Natural killer cell (primary cell): Measurements from ENCODE around the gene PDE11A. TPM values are rescaled to one million over a fixed set of nuclear protein-coding genes. Genes with fewer than 3 reads are reported as not detected.

Experiments
- ATAC-seq, 3 donors: fragments of 150-1000 bp in 2 of 3; fragments of 200-7000 bp in 1 of 3; cut with Tn5 transposase; 1 replicate in 1 of 3; 2 replicates in 2 of 3; pipeline ENCODE4 v1.10.0; 2021; ENCODE audit warnings: mild to moderate bottlenecking in 2 of 3, moderate library complexity in 2 of 3
- DNase-seq, 2 donors: peaks; one replicate each; pipeline versions ENCODE4 v3.0.0 to v3.0.0-alpha.2; 2013 to 2021; ENCODE audit warnings: mixed read lengths in 1 of 2
- H3K27ac ChIP-seq: one replicate; pipeline ENCODE4 v1.5.1; 2013; ENCODE audit warnings: mild to moderate bottlenecking, low read length
- H3K27me3 ChIP-seq: one replicate; pipeline ENCODE4 v1.6.1; 2013; ENCODE audit warnings: low read length; ENCODE audit not compliant: control insufficient read depth, insufficient read depth
- H3K36me3 ChIP-seq: one replicate; pipeline ENCODE4 v1.6.1; 2013; ENCODE audit warnings: low read length; ENCODE audit not compliant: control insufficient read depth, insufficient read depth
- H3K4me1 ChIP-seq: one replicate; pipeline ENCODE4 v1.6.1; 2013; ENCODE audit warnings: low read length; ENCODE audit not compliant: control insufficient read depth, insufficient read depth
- H3K4me3 ChIP-seq: one replicate; pipeline ENCODE4 v1.5.1; 2013; ENCODE audit warnings: low read length
- H3K9me3 ChIP-seq: one replicate; pipeline ENCODE4 v1.6.1; 2013; ENCODE audit warnings: low read length; ENCODE audit not compliant: control insufficient read depth, insufficient read depth
- H3K27ac Mint-ChIP-seq, 2 donors: one replicate each; pipeline ENCODE4 v1.8.0; 2022; ENCODE audit warnings: mild to moderate bottlenecking in 2 of 2, mixed read lengths in 2 of 2, moderate library complexity in 1 of 2
- H3K27me3 Mint-ChIP-seq, 2 donors: one replicate each; pipeline ENCODE4 v1.8.0; 2022; ENCODE audit warnings: low read depth in 2 of 2, mixed read lengths in 2 of 2
- H3K36me3 Mint-ChIP-seq: one replicate; pipeline ENCODE4 v1.8.0; 2022; ENCODE audit warnings: mixed read lengths
- H3K4me1 Mint-ChIP-seq, 2 donors: one replicate each; pipeline ENCODE4 v1.8.0; 2022; ENCODE audit warnings: mixed read lengths in 2 of 2
- H3K4me3 Mint-ChIP-seq: one replicate; pipeline ENCODE4 v1.8.0; 2022; ENCODE audit warnings: mild to moderate bottlenecking, moderate library complexity, mixed read lengths
- H3K9me3 Mint-ChIP-seq, 2 donors: one replicate each; pipeline ENCODE4 v1.8.0; 2022; ENCODE audit warnings: mixed read lengths in 2 of 2
- CTCF ChIP-seq: fragments of 200-600 bp; IDR thresholded peaks from one replicate; pipeline ENCODE4 v1.8.0; 2022; ENCODE audit warnings: antibody characterized with exemption
- WGBS: methylation state at CpG from one replicate; pipeline ENCODE4 v1.1.7; 2013; ENCODE audit warnings: missing lambda C conversion rate; ENCODE audit not compliant: insufficient coverage; 5-methylcytosine and 5-hydroxymethylcytosine counted together
- intact Hi-C: fragments of 100-400 bp; cut with micrococcal nuclease; formaldehyde crosslinking; loops from one replicate; pipeline ENCODE4 v1.14.2; 2022
- total RNA-seq, 4 donors: library from RNA; stranded (reverse); fragments of 120-200 nt in 1 of 4; gene quantifications; one replicate each; pipeline versions ENCODE4 v1.2.3 to v1.2.4, GENCODE V29; 2013 to 2022

Gene PDE11A
- total RNA-seq, 3 donors from 2014 or later (not counting 1 experiment from before 2014, with no cell fraction given), result not detected

DNA sequence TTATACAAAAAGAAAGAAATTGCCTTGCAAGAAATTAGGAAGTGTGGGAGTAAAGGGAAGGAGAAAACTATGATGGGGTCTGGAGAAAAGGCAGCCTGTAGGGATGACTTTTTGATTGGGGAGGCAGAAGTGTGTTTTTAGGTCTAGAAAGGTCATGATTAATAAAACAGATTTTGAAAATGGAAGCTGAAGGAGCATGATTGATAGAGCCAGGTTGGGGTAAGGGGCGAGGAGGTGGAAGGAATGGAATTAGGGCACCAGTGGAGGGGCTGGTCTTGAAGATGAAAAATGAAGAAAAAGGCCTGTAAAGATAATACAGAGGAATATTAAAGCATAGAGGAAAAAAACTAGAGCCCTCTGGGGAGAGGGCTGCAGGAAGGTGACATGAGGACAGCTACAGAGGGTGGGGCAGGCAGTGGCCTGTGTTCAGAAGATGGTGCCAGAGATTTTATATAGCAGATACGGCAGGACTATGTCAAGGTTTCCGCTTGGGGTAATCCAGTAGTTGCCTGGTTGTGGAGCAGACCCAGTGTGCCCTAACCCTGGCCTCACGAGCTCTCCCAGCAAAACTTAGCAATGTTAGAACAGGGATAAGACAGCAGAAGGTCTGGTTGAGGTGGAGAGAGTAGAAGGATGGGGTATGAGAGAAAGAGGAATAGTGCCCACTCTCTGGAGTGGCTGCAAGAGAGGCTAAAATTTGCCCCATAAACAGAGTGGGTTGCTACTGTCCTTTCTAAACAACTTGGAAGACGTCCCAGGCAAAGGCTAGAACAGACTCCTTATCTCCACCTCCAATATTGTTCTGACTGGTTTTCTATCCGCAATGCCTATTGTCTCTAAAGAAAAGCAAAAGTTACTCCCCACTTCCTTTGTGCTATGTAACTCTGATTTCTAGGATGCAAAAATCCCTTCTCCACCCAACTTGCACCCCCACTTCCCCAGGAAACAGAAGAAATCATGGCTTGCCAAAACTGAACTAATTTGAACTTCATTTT, 392.7 kb downstream of the PDE11A start:
- Histone ChIP-seq H3K4me3 (no peak overlapping the region), H3K9me3 (no peaks in the 10 kb centered on the region), H3K27me3 (no peaks in the 10 kb centered on the region), H3K36me3 (no peaks in the 10 kb centered on the region), H3K27ac (no peak overlapping the region), H3K4me1 (no peaks in the 10 kb centered on the region)
- H3K36me3 Mint-ChIP-seq, result no peaks in the 10 kb centered on the region
- H3K4me1 Mint-ChIP-seq, result no peaks in the 10 kb centered on the region
- no peaks in the 10 kb centered on the region for H3K9me3 Mint-ChIP-seq
- no peak overlapping the region for H3K4me3 Mint-ChIP-seq
- DNase-seq (no peak), ATAC-seq (peak in 1 of 3 donors; percentile 36)
- intact Hi-C loops, result no loop called here
- 88% methylated on average over 6 of the region's 6 CpGs for WGBS
- H3K27ac Mint-ChIP-seq, result no peak overlapping the region
- H3K27me3 Mint-ChIP-seq, result peaks cover 10 to 23% of the 10 kb centered on the region in 2 donors
- TF ChIP-seq CTCF, result no peak

GRCh38 chr2:177678939-177679338, 393.6 kb downstream of the PDE11A start:
- H3K27ac Mint-ChIP-seq, result no peak overlapping the region
- H3K4me3 ChIP-seq, result no peak overlapping the region
- intact Hi-C loops, result no loop called here
- no peaks in the 10 kb centered on the region for H3K27me3 ChIP-seq
- H3K27me3 Mint-ChIP-seq, result peaks cover 9 to 23% of the 10 kb centered on the region in 2 donors
- ATAC-seq (no peak), DNase-seq (no peak)
- no peaks in the 10 kb centered on the region for H3K9me3 ChIP-seq
- no peak for TF ChIP-seq CTCF
- H3K36me3 ChIP-seq, result no peaks in the 10 kb centered on the region
- no peak overlapping the region for H3K27ac ChIP-seq
- no peaks in the 10 kb centered on the region for H3K4me1 Mint-ChIP-seq
- no peaks in the 10 kb centered on the region for H3K36me3 Mint-ChIP-seq
- WGBS, result 96% methylated on average over 1 of the region's 2 CpGs
- no peaks in the 10 kb centered on the region for H3K9me3 Mint-ChIP-seq
- no peak overlapping the region for H3K4me3 Mint-ChIP-seq
- H3K4me1 ChIP-seq, result no peaks in the 10 kb centered on the region

GRCh38 chr2:177676636-177677035, 395.9 kb downstream of the PDE11A start:
- H3K36me3 ChIP-seq, result no peaks in the 10 kb centered on the region
- no peak for DNase-seq
- no peaks in the 10 kb centered on the region for H3K4me1 ChIP-seq
- WGBS, result 85% methylated on average over 3 of the region's 3 CpGs
- H3K36me3 Mint-ChIP-seq, result no peaks in the 10 kb centered on the region
- no peaks in the 10 kb centered on the region for H3K9me3 ChIP-seq
- no peak overlapping the region for H3K4me3 Mint-ChIP-seq
- H3K9me3 Mint-ChIP-seq, result no peaks in the 10 kb centered on the region
- H3K27me3 ChIP-seq, result no peaks in the 10 kb centered on the region
- no peak overlapping the region for H3K4me3 ChIP-seq
- no peak for ATAC-seq
- intact Hi-C loops, result no loop called here
- TF ChIP-seq CTCF, result no peak
- no peak overlapping the region for H3K27ac Mint-ChIP-seq
- peaks cover 13 to 23% of the 10 kb centered on the region in 2 donors for H3K27me3 Mint-ChIP-seq
- H3K4me1 Mint-ChIP-seq, result no peaks in the 10 kb centered on the region
- H3K27ac ChIP-seq, result no peak overlapping the region
